Inferior parietal cortex (tissue), 1 donor: ENCODE results near the gene HSH2D.
"Not testable (repeated sequence)": the region's sequence is repeated elsewhere in the genome, so short reads cannot be mapped to it uniquely, and the experiment has no call there.

Source experiments
- DNase-seq: peaks from one replicate; pipeline ENCODE4 v3.0.0-alpha.2; 2016; ENCODE audit errors: extremely low spot score

The HSH2D gene

GRCh38 chr19:16119075-16119857 lies 24.2 kb upstream of the HSH2D start:
- not testable (repeated sequence) for DNase-seq

GRCh38 chr19:16121141-16121540 lies 22.3 kb upstream of the HSH2D start:
- DNase-seq, result no peak

- DNase-seq, result no peak
These were observed 21.5 kb upstream of the HSH2D start for GRCh38 chr19:16121967-16122366.

GRCh38 chr19:16124953-16125352 lies 18.5 kb upstream of the HSH2D start:
- no peak for DNase-seq

- DNase-seq, result no peak
These were observed 17.6 kb upstream of the HSH2D start for GRCh38 chr19:16125737-16126495.

GRCh38 chr19:16127080-16127479 lies 16.4 kb upstream of the HSH2D start:
- DNase-seq, result no peak

- no peak for DNase-seq
These were observed 15.6 kb upstream of the HSH2D start for GRCh38 chr19:16127776-16128371.

- DNase-seq, result no peak
These were observed 11.8 kb upstream of the HSH2D start for GRCh38 chr19:16131648-16132047.

GRCh38 chr19:16133818-16134217 lies 9.7 kb upstream of the HSH2D start:
- no peak for DNase-seq

- no peak for DNase-seq
These were observed 9.0 kb upstream of the HSH2D start for GRCh38 chr19:16134510-16134909.

GRCh38 chr19:16135430-16136127 lies 7.9 kb upstream of the HSH2D start:
- no peak for DNase-seq

GRCh38 chr19:16136185-16136999 lies 7.1 kb upstream of the HSH2D start:
- DNase-seq, result no peak

- DNase-seq, result no peak
These were observed 3.7 kb upstream of the HSH2D start for GRCh38 chr19:16139752-16140151.

- DNase-seq, result no peak
These were observed 2.4 kb upstream of the HSH2D start for GRCh38 chr19:16141043-16141442.

GRCh38 chr19:16142032-16142580 lies 1.4 kb upstream of the HSH2D start:
- DNase-seq, result no peak

- DNase-seq, result no peak
These were observed 714 bp downstream of the HSH2D start for GRCh38 chr19:16144216-16144581.

- no peak for DNase-seq
These were observed 2.6 kb downstream of the HSH2D start for GRCh38 chr19:16146112-16146511.

GRCh38 chr19:16148443-16149229 lies 5.2 kb downstream of the HSH2D start:
- no peak for DNase-seq

- DNase-seq, result no peak
These were observed 10.3 kb downstream of the HSH2D start for GRCh38 chr19:16153582-16154336.
